Esophagus (tissue), 2 donors: ENCODE results near the gene OPTC. TPM values are rescaled to one million over a fixed set of nuclear protein-coding genes. Genes with fewer than 3 reads are reported as not detected.

Experiments
- H3K27ac ChIP-seq, 2 donors: one replicate each; pipeline ENCODE4 v1.5.1; 2013; ENCODE audit warnings: low read depth in 2 of 2, mild to moderate bottlenecking in 2 of 2, inconsistent platforms in 1 of 2, low read length in 1 of 2, moderate library complexity in 1 of 2
- H3K27me3 ChIP-seq, 2 donors: one replicate each; pipeline ENCODE4 v1.6.1; 2013; ENCODE audit warnings: low read length in 2 of 2, control low read depth in 1 of 2, mild to moderate bottlenecking in 1 of 2; ENCODE audit not compliant: insufficient read depth in 2 of 2, control insufficient read depth in 1 of 2
- H3K36me3 ChIP-seq, 2 donors: one replicate each; pipeline ENCODE4 v1.6.1; 2013; ENCODE audit warnings: low read length in 1 of 2; ENCODE audit not compliant: control insufficient read depth in 2 of 2, insufficient read depth in 2 of 2
- H3K4me1 ChIP-seq, 2 donors: one replicate each; pipeline ENCODE4 v1.6.1; 2013; ENCODE audit warnings: low read length in 1 of 2; ENCODE audit not compliant: control insufficient read depth in 2 of 2, insufficient read depth in 2 of 2
- H3K4me3 ChIP-seq, 2 donors: one replicate each; pipeline ENCODE4 v1.5.1; 2013; ENCODE audit warnings: low read length in 2 of 2, mild to moderate bottlenecking in 2 of 2, low read depth in 1 of 2, moderate library complexity in 1 of 2
- H3K9me3 ChIP-seq, 2 donors: one replicate each; pipeline ENCODE4 v1.6.1; 2013; ENCODE audit warnings: mild to moderate bottlenecking in 2 of 2, low read depth in 1 of 2, low read length in 1 of 2, moderate library complexity in 1 of 2; ENCODE audit not compliant: control insufficient read depth in 2 of 2, insufficient read depth in 1 of 2
- WGBS, 2 donors: extraction: QIAGEN DNeasy Blood & Tissue Kit; methylation state at CpG; one replicate each; pipeline ENCODE4 v1.1.7; 2013; 5-methylcytosine and 5-hydroxymethylcytosine counted together
- polyA plus RNA-seq, 2 donors: library from polyadenylated mRNA; stranded (reverse); fragments of 200-250 nt; gene quantifications; one replicate each; pipeline ENCODE4 v1.2.3, GENCODE V29; 2013
- donor health status: healthy with polysubstance abuse.
- donor health status: Bipolar disorder and iron deficiency.

OPTC gene
- polyA plus RNA-seq, 2 donors: not detected

GRCh38 chr1:203547771-203548421, 53.9 kb downstream of the OPTC start:
- Histone ChIP-seq H3K27ac (peak overlapping the region in 1 of 2 donors; percentile 87), H3K27me3 (no peaks in the 10 kb centered on the region)
- WGBS, 2 donors: 61 to 65% methylated on average over 8 of the region's 8 CpGs

GRCh38 chr1:203548892-203549291, 54.9 kb downstream of the OPTC start:
- Histone ChIP-seq H3K27me3 (no peaks in the 10 kb centered on the region), H3K4me3 (no peak overlapping the region), H3K9me3 (no peaks in the 10 kb centered on the region), H3K4me1 (no peaks in the 10 kb centered on the region), H3K27ac (no peak overlapping the region), H3K36me3 (no peaks in the 10 kb centered on the region)
- WGBS, 2 donors: 77 to 78% methylated on average over 2 of the region's 2 CpGs

More at GRCh38 chr1:203547771-203548421, 53.9 kb downstream of the OPTC start:
- Histone ChIP-seq H3K9me3 (no peaks in the 10 kb centered on the region), H3K4me1 (no peaks in the 10 kb centered on the region), H3K4me3 (no peak overlapping the region), H3K36me3 (no peaks in the 10 kb centered on the region)

- H3K4me3 ChIP-seq: no peak overlapping the region
- H3K27me3 ChIP-seq: no peaks in the 10 kb centered on the region
- peaks cover 0 to 3% of the 10 kb centered on the region in 2 donors for H3K4me1 ChIP-seq
- no peak overlapping the region for H3K27ac ChIP-seq
- H3K9me3 ChIP-seq: no peaks in the 10 kb centered on the region
- H3K36me3 ChIP-seq: no peaks in the 10 kb centered on the region
- 95 to 97% methylated on average over 2 of the region's 2 CpGs for WGBS, 2 donors
Observed at GRCh38 chr1:203549309-203549708, 55.4 kb downstream of the OPTC start.

GRCh38 chr1:203550846-203551245, 56.9 kb downstream of the OPTC start:
- Histone ChIP-seq H3K4me3 (no peak overlapping the region), H3K36me3 (no peaks in the 10 kb centered on the region), H3K9me3 (no peaks in the 10 kb centered on the region), H3K27ac (no peak overlapping the region), H3K27me3 (no peaks in the 10 kb centered on the region), H3K4me1 (peaks cover 0 to 9% of the 10 kb centered on the region in 2 donors)
- 77 to 90% methylated on average over 1 of the region's 1 CpG for WGBS, 2 donors

- no peak overlapping the region for H3K4me3 ChIP-seq
- H3K4me1 ChIP-seq: peaks cover 0 to 11% of the 10 kb centered on the region in 2 donors
- 86 to 96% methylated on average over 5 of the region's 5 CpGs for WGBS, 2 donors
- H3K27ac ChIP-seq: no peak overlapping the region
- no peaks in the 10 kb centered on the region for H3K9me3 ChIP-seq
- no peaks in the 10 kb centered on the region for H3K36me3 ChIP-seq
- no peaks in the 10 kb centered on the region for H3K27me3 ChIP-seq
Observed at GRCh38 chr1:203551550-203551949, 57.6 kb downstream of the OPTC start.

GRCh38 chr1:203553496-203553895, 59.5 kb downstream of the OPTC start:
- H3K27ac ChIP-seq: no peak overlapping the region
- WGBS, 2 donors: 88 to 91% methylated on average over 4 of the region's 4 CpGs
- H3K36me3 ChIP-seq: no peaks in the 10 kb centered on the region
- H3K4me3 ChIP-seq: no peak overlapping the region
- no peaks in the 10 kb centered on the region for H3K9me3 ChIP-seq
- peaks cover 0 to 16% of the 10 kb centered on the region in 2 donors for H3K4me1 ChIP-seq
- H3K27me3 ChIP-seq: no peaks in the 10 kb centered on the region

GRCh38 chr1:203554071-203554470, 60.1 kb downstream of the OPTC start:
- WGBS, 2 donors: 73 to 77% methylated on average over 3 of the region's 3 CpGs
- H3K4me1 ChIP-seq: peaks cover 0 to 16% of the 10 kb centered on the region in 2 donors
- H3K36me3 ChIP-seq: no peaks in the 10 kb centered on the region
- H3K27me3 ChIP-seq: no peaks in the 10 kb centered on the region
- H3K9me3 ChIP-seq: no peaks in the 10 kb centered on the region
- no peak overlapping the region for H3K27ac ChIP-seq
- no peak overlapping the region for H3K4me3 ChIP-seq

- peaks cover 0 to 16% of the 10 kb centered on the region in 2 donors for H3K4me1 ChIP-seq
- no peaks in the 10 kb centered on the region for H3K9me3 ChIP-seq
- WGBS, 2 donors: 73 to 78% methylated on average over 8 of the region's 8 CpGs
- peak overlapping the region; percentile 44 to 80 for H3K27ac ChIP-seq
- no peaks in the 10 kb centered on the region for H3K27me3 ChIP-seq
- H3K4me3 ChIP-seq: no peak overlapping the region
- H3K36me3 ChIP-seq: no peaks in the 10 kb centered on the region
Observed at GRCh38 chr1:203555076-203555475, 61.1 kb downstream of the OPTC start.

- no peak overlapping the region for H3K4me3 ChIP-seq
- H3K27me3 ChIP-seq: no peaks in the 10 kb centered on the region
- peaks cover 0 to 16% of the 10 kb centered on the region in 2 donors for H3K4me1 ChIP-seq
- WGBS, 2 donors: 77 to 85% methylated on average over 7 of the region's 7 CpGs
- no peaks in the 10 kb centered on the region for H3K9me3 ChIP-seq
- no peaks in the 10 kb centered on the region for H3K36me3 ChIP-seq
- H3K27ac ChIP-seq: peak overlapping the region; percentile 44 to 80
Observed at GRCh38 chr1:203555511-203556046, 61.6 kb downstream of the OPTC start.
